GM21786 (cell line): ENCODE measurements around the gene GUK1.

Experiments used
- ATAC-seq: cut with Tn5 transposase; IDR thresholded peaks from one replicate; pipeline ENCODE4 v1.9.1; 2021; ENCODE audit not compliant: unreplicated experiment

The GUK1 gene

GRCh38 chr1:228125185-228125584 is 14.9 kb upstream of the GUK1 start:
- no peak for ATAC-seq

GRCh38 chr1:228131766-228132165 is 8.3 kb upstream of the GUK1 start:
- no peak for ATAC-seq

- ATAC-seq: no peak
Measured at GRCh38 chr1:228134591-228134990, 5.5 kb upstream of the GUK1 start.

DNA sequence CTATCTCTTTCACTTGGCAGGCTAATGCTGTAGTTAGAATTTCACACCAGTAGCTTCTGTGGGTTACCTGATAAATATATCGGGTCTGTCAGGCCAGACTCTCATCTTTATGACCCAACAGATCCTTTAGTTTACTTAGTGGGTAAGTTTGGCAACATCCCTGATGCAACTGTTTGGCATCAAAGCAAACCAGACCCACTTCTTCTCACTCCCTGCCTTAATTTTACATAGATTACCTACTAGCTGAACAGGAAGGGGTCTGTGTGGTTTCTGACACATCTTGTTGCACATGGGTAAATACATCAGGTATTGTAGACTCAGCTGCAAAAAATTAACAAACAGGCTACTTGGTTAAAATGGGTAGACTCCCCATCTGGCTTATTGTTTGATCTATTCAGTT is 3.2 kb upstream of the GUK1 start:
- ATAC-seq: no peak

- no peak for ATAC-seq
Measured at GRCh38 chr1:228139406-228139930, 611 bp upstream of the GUK1 start.

DNA sequence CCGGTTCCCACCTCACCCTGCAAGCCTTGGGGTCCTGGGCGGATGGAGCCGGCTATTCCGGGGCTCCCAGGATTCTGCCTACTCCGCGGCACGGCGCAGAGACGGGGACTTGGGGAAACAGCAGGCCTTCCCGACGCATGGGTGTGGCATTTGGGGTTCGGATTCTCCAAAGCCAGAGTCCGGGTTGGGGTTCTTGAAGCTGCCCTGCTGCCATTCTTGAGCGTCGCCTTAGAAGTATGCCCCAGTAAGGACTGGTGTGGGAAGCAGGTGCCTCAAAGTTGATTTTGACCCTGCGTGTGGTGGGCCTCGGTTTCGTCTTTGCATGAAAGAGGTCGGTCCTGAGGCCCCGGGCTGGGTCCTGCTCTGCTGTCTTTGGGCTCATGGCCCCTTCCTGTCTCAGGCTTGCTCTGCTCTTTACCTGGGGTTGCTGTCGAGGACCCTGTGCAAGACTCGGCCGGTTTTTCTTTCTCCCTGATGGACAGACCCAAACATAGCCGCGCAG is 696 bp downstream of the GUK1 start:
- ATAC-seq: no peak

DNA sequence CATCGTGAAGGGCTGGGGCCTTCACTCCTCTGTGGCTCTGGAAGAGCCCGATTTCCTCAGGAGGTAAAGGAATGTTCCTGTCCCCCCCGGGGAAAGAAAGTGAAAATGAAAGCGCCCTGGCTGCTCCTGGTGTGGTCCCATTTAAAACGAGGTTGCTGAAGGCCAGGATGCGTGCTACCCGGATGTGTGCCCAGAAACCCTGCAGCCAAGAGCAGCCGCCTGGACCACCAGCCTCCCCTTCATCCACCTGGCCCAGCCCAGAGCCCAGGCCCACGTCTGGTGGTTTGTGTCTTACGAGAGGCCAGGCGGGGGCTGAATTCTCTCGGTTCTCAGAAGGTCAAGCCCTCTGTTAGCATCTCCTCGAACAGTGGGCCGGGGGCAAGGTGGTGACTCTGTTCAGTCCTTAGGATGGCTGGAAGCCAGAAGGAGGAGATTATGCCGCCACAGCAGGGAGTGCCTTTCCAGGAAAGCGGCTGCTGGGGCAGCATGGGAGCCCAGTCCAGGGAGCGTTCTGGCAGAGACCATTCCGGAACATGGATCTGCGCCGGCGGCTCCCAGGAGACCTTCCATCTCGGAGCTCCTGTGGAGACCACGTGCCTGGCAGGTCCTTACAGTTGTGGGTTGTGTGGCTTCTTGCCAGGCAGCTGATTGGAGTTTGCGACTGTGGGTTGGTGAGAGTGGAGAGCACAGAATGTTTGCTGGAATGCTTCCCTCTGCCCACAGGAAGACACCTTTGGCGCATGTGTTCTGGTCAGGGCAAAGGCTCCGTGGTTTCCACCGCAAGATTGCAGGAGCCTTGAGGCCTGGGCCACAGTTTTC is 1.4 kb downstream of the GUK1 start:
- ATAC-seq: no peak

DNA sequence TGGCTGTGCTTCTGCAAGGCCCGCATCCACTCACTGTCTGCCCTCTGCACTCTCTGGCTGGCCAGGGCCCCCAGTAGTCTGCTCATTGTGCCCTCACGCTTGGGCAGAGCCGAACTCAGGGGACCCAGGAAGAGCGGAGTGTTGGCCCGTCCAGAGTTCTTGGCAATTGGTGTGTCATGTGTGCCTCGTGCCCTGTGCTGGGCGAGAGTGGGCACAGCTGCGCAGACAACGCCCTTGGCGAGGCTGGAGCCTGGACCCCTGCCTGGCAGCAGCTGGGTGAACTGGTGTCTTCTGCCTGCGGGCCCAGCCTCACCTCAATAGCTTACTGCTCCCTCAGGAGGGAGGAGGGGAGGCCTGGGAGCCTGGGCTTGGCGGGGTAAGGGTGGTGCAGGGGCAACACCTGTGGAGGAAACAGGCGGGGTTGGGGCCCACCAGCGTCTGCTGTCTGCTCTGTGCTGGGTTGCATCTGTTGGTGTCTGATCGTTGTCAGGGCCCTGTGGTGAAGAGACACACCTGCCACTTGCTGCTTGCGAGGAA is 2.1 kb downstream of the GUK1 start:
- ATAC-seq: no peak

GRCh38 chr1:228142701-228143136 is 2.6 kb downstream of the GUK1 start:
- ATAC-seq: no peak

DNA sequence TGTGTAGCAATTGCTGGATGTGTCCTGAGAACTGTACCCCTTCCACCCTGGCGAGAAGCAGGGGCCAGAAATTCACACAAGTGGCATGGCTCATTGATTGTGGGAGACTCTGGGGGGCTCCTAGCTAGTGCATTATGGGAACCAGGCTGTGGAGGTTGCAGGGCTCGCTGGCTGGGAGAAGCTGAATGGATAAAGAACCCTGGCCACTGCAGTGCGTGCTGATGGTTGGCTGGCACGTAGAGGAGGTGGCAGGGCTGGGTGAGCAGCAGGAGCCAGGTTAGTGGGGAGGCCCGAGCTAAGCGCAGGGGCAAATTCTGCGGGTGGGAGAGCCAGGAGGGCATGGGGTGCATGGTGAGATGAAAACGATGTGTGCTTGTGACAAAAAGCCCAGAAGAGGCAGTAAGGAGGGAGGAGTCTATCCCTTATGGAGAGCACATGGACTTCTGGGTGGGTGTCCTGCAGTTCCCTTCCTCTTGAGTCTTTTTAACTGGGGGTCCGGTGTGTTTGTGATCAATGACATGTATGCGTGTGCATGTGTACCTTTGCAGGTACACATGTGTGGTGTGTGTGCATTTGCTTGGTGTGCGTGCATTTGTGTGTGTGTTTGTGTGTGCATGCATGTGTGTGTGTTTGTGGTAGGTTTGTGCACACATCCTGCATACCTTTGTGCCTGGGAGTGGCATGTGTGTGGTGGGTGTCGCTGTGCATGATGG is 3.6 kb downstream of the GUK1 start:
- ATAC-seq: no peak

DNA sequence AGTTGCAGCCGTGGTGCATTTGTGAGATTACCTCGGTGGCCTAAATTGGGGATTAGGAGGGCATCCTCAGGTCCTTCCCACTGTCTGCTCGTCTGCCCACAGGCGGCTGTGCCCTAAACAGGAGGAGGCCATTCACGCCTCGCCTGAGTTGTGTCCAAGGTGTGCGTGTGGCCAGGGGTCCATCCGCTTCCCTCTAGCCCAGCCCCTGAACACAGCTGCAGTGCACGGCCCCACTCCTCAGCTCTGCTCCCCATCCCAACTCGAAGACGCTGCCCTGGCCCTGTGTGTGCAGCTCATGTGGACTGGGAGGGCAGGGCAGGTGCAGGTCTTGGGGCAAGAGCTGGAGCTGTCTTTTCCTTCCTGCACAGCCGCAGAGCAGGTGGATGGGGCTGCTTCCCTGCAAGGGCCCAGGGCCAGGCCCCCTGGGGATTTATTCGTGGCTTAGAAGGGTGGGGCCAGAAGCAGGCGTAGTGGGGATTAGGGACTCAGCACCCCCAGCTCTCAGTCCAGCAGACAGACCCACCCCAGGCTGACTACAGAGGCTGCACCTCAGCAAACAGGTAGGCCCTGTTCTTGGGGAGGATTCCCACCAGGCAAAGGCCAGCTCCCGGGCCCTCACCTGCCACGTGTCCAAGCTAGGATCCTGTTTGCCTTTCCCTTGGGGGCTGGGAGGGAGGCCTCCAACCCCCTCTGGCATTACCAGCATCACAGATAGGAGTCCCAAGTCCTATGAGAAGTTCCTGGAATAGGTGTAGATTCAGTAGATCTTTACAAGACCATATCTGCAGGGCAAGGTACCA is 4.3 kb downstream of the GUK1 start:
- no peak for ATAC-seq

- ATAC-seq: no peak
Measured at GRCh38 chr1:228144993-228145343, 4.9 kb downstream of the GUK1 start.

DNA sequence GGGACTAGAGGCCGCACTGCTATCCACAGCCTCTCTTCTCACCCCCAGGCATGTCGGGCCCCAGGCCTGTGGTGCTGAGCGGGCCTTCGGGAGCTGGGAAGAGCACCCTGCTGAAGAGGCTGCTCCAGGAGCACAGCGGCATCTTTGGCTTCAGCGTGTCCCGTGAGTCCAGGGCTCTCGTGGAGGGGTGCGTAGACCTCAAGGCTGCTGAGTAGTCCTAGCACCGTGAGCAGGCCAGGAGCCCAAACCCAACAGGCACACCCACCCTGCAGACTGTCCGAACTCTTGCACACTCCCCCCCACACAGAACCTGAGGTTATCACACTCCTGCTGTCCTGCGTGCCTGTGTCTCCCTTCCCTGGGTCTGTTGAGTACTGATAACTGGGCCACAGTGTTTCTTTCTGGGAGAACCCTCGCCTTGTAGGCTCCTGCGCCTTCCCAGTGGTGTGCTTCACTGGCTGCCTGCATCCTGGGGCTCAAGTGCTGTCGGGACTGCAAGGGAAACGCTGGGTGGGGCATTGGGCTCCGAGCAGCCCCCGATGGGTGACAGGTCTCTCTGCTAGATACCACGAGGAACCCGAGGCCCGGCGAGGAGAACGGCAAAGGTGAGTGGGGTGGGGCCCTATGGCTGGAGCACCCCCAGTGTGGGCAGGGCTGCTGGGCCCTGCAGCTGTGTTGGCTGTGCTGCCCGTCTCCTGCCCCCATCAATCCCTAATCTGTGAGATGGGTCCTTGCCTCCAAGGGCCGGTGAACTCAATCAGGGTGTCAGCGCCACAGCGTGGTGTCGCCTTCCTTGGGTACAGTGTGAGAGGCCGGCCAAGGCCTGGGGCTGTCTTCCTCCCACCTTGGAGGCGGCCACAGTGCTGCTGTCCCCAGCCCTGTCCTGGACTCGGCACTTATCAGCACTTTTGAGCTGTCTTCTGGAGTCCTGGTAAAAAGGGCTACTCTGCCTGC is 5.7 kb downstream of the GUK1 start:
- no peak for ATAC-seq

DNA sequence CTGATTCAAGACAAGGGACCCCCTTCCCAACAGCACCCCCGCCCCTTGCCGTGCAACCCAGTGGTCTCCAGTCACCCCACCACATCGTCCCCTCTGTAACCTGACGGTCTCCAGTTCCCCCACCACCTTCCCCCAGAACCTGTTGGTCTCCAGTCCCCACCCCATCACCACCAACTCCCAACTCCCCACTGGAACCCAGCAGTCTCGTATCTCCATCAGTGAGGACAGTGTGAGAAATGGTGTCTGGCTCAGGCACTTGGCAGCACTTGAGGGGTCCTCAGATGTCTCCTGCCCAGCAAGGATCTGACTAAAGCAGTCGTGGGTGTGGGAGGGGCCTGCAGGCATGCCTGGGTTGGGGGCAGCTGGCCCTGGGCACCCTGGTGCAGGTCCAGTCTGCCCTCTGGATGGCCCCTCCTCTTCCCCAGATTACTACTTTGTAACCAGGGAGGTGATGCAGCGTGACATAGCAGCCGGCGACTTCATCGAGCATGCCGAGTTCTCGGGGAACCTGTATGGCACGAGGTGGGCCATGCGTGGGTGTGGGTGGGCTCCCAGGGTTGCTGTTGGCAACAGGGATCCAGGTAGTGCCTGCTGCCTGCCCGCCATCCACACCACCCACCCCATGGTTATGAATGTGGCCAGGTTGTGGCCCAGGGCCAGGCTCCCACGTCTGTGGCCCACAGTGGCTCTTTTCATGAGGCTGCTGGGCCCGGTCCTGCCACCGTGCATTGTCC is 6.5 kb downstream of the GUK1 start:
- no peak for ATAC-seq

- ATAC-seq: no peak
Measured at GRCh38 chr1:228147151-228147693, 7.1 kb downstream of the GUK1 start.

- ATAC-seq: no peak
Measured at GRCh38 chr1:228147768-228148167, 7.7 kb downstream of the GUK1 start.

GRCh38 chr1:228148196-228148861 is 8.2 kb downstream of the GUK1 start:
- ATAC-seq: no peak

- ATAC-seq: no peak
Measured at GRCh38 chr1:228148935-228149405, 8.9 kb downstream of the GUK1 start.
